DOHH2 (cell line): ENCODE measurements around the gene SEMA4D.

ENCODE experiments used
- H3F3A ChIP-seq: fragments of 200-600 bp; sonication (generic), shearing (Covaris generic); 2 replicates; pipeline ENCODE4 v1.6.0; 2016; ENCODE audit warnings: antibody characterized with exemption, mild to moderate bottlenecking; ENCODE audit not compliant: control insufficient read depth, insufficient read depth
- H3K27ac ChIP-seq: fragments of 200-600 bp; sonication (generic); 2 replicates; pipeline ENCODE4 v1.5.1; 2014; ENCODE audit warnings: low read depth, mild to moderate bottlenecking, low read length, moderate library complexity
- H3K27me3 ChIP-seq: fragments of 200-600 bp; sonication (generic); 2 replicates; pipeline ENCODE4 v1.6.1; 2014; ENCODE audit warnings: mild to moderate bottlenecking, low read length, mixed read lengths; ENCODE audit not compliant: control insufficient read depth
- H3K36me3 ChIP-seq: fragments of 200-600 bp; sonication (generic); 2 replicates; pipeline ENCODE4 v1.6.1; 2014; ENCODE audit warnings: mild to moderate bottlenecking, low read length, moderate library complexity, mixed read lengths; ENCODE audit not compliant: control insufficient read depth
- H3K4me1 ChIP-seq: fragments of 200-600 bp; sonication (generic); 2 replicates; pipeline ENCODE4 v1.6.1; 2014; ENCODE audit warnings: mild to moderate bottlenecking, low read length, mixed read lengths; ENCODE audit not compliant: control insufficient read depth
- H3K4me2 ChIP-seq: fragments of 200-600 bp; sonication (generic); 2 replicates; pipeline ENCODE4 v1.6.0; 2014; ENCODE audit warnings: mild to moderate bottlenecking, low read length, moderate library complexity
- H3K4me3 ChIP-seq: fragments of 200-600 bp; sonication (generic); 2 replicates; pipeline ENCODE4 v1.5.1; 2014; ENCODE audit warnings: mild to moderate bottlenecking, low read length, mixed read lengths
- H3K79me2 ChIP-seq: fragments of 200-600 bp; sonication (generic); 2 replicates; pipeline ENCODE4 v1.6.1; 2014; ENCODE audit warnings: mild to moderate bottlenecking, low read length, mixed read lengths; ENCODE audit not compliant: control insufficient read depth
- H3K9me2 ChIP-seq: fragments of 200-600 bp; sonication (generic); replicated peaks from 2 replicates; pipeline ENCODE4 v1.6.1; 2014; ENCODE audit warnings: mild to moderate bottlenecking, low read length, mixed read lengths; ENCODE audit not compliant: control insufficient read depth
- H3K9me3 ChIP-seq: fragments of 200-600 bp; sonication (generic); 2 replicates; pipeline ENCODE4 v1.6.1; 2014; ENCODE audit warnings: antibody characterized with exemption, low read length, mixed read lengths; ENCODE audit not compliant: control insufficient read depth, insufficient read depth
- H4K20me1 ChIP-seq: fragments of 200-600 bp; sonication (generic); 2 replicates; pipeline ENCODE4 v1.6.0; 2014; ENCODE audit warnings: low read depth, mild to moderate bottlenecking, antibody characterized with exemption, low read length, moderate library complexity; ENCODE audit not compliant: control insufficient read depth, insufficient read depth
- CTCF ChIP-seq: fragments of 200-600 bp; sonication (generic); IDR thresholded peaks from one replicate; pipeline ENCODE4 v1.5.1; 2014; ENCODE audit warnings: antibody characterized with exemption, mild to moderate bottlenecking, low read depth, low read length; ENCODE audit not compliant: poor library complexity, severe bottlenecking
- EZH2phosphoT487 ChIP-seq: fragments of 200-600 bp; sonication (generic); IDR thresholded peaks from 2 replicates; pipeline ENCODE4 v1.6.1; 2017; ENCODE audit warnings: borderline replicate concordance, mild to moderate bottlenecking, antibody characterized with exemption, low read length, moderate library complexity, mixed read lengths

Gene SEMA4D

DNA sequence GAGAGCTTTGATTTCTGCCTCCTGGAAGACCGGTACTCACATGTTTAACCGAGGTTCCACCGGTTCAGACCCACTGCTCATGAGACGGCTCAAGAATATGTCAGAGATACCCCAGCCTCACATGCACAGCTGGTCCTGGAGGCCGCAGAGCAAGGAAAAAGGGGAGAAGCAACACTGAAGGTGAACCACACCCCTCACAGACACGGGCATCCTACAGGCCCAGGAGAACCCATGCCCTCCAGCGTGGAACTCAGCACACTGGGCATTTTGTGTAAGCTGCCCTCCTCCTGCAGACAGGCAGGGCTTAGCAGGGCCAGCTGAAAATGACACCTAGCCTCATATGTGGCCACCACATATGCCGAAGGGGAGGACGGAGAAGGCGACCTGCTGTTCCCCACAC is 37.4 kb downstream of the SEMA4D start:
- no peaks in the 10 kb centered on the region for H3K9me2 ChIP-seq
- H3K27me3 ChIP-seq, result no peaks in the 10 kb centered on the region
- H3K36me3 ChIP-seq, result no peaks in the 10 kb centered on the region
- no peaks in the 10 kb centered on the region for H3K9me3 ChIP-seq
- H3F3A ChIP-seq, result no peaks in the 10 kb centered on the region
- H3K27ac ChIP-seq, result no peak overlapping the region
- peaks cover 15% of the 10 kb centered on the region for H3K4me1 ChIP-seq
- peaks cover 8% of the 10 kb centered on the region for H4K20me1 ChIP-seq
- H3K4me3 ChIP-seq, result no peak overlapping the region
- no peak overlapping the region for H3K4me2 ChIP-seq
- no peaks in the 10 kb centered on the region for H3K79me2 ChIP-seq
- TF ChIP-seq CTCF (no peak), EZH2phosphoT487 (no peak)

GRCh38 chr9:89458768-89459496 is 39.0 kb downstream of the SEMA4D start:
- Histone ChIP-seq H3K4me1 (peaks cover 2% of the 10 kb centered on the region), H3K9me3 (no peaks in the 10 kb centered on the region), H3K4me3 (no peak overlapping the region), H3K27ac (no peak overlapping the region), H4K20me1 (peaks cover 3% of the 10 kb centered on the region; the same call in 1 of the 2 replicates), H3K79me2 (no peaks in the 10 kb centered on the region), H3K27me3 (no peaks in the 10 kb centered on the region), H3K4me2 (no peak overlapping the region), H3F3A (no peaks in the 10 kb centered on the region), H3K36me3 (no peaks in the 10 kb centered on the region), H3K9me2 (no peaks in the 10 kb centered on the region)
- TF ChIP-seq CTCF (no peak), EZH2phosphoT487 (no peak)

DNA sequence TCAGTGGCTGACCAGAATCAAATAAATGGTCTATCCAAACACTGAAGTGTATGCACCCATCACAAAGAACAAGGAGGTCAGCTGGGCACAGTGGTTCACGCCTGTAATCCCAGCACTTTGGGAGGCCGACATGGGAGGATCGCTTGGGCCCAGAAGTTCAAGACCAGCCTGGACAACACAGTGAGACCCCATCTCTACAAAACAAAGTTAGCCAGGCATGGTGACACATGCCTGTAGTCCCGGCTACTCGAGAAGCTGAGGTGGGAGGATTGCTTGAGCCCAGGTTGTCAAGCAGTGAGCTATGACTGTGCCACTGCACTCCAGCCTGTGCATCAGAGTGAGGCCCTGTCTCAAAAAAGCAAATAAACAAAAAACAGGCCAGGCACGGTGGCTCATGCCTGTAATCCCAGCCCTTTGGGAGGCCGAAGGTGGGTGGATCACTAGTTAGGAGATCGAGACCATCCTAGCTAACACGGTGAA is 40.5 kb downstream of the SEMA4D start:
- Histone ChIP-seq H3K79me2 (no peaks in the 10 kb centered on the region), H3K27me3 (no peaks in the 10 kb centered on the region), H3K9me3 (no peaks in the 10 kb centered on the region), H3K36me3 (no peaks in the 10 kb centered on the region), H3K4me2 (no peak overlapping the region), H3K4me3 (no peak overlapping the region), H3K27ac (no peak overlapping the region), H3K4me1 (no peaks in the 10 kb centered on the region), H3K9me2 (no peaks in the 10 kb centered on the region), H4K20me1 (peaks cover 3% of the 10 kb centered on the region; the same call in 1 of the 2 replicates), H3F3A (no peaks in the 10 kb centered on the region)
- TF ChIP-seq EZH2phosphoT487, result no peak

DNA sequence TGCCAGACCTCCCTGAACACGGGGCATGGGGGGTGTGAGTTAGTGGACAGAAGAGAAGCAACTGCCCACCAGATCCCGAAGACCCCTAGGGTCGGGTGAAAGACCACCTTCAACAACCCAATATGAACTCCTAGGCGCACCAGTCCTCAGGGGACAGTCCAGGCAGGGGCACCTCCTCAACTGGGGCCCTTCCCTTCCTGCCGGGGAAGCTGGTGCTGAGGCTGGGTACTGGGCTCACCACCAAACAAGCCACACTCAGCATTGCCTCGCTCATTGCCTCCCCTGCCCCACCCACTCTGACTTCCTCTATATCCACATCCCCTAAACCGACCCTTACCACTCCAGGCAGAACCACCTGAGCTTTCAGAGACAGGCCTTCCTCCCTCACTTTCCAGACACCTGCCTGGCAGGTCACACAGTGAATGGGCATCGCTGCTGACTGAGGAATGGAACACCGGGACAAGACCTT is 42.5 kb downstream of the SEMA4D start:
- Histone ChIP-seq H3K27me3 (no peaks in the 10 kb centered on the region), H3F3A (no peaks in the 10 kb centered on the region), H3K4me3 (no peak overlapping the region), H3K4me1 (no peaks in the 10 kb centered on the region), H3K27ac (no peak overlapping the region), H3K79me2 (no peaks in the 10 kb centered on the region), H4K20me1 (0 out of 2 replicates have a peak, but pooled peaks cover 3% of the 10 kb centered on the region), H3K36me3 (no peaks in the 10 kb centered on the region), H3K9me2 (no peaks in the 10 kb centered on the region), H3K9me3 (no peaks in the 10 kb centered on the region), H3K4me2 (no peak overlapping the region)
- no peak for TF ChIP-seq EZH2phosphoT487
